Karpas-422 (cell line): ENCODE data around the gene HDAC11. TPM values are rescaled to one million over a fixed set of nuclear protein-coding genes. Genes with fewer than 3 reads are reported as not detected.
"Not testable (repeated sequence)": the region's sequence is repeated elsewhere in the genome, so short reads cannot be mapped to it uniquely, and the experiment has no call there.

ENCODE experiments used
- DNase-seq: peaks from one replicate; pipeline ENCODE4 v3.0.0-alpha.2; 2015
- H2AFZ ChIP-seq: fragments of 200-600 bp; sonication (generic); 2 replicates; pipeline ENCODE4 v1.6.1; 2014; ENCODE audit warnings: antibody characterized with exemption, low read length, mixed read lengths
- H3K27ac ChIP-seq: fragments of 200-600 bp; sonication (generic); 2 replicates; pipeline ENCODE4 v1.5.1; 2014; ENCODE audit warnings: mild to moderate bottlenecking, low read length, moderate library complexity
- H3K27me3 ChIP-seq: fragments of 200-600 bp; sonication (generic); 2 replicates; pipeline ENCODE4 v1.6.1; 2014; ENCODE audit warnings: low read length, mixed read lengths
- H3K36me3 ChIP-seq: fragments of 200-600 bp; sonication (generic); 2 replicates; pipeline ENCODE4 v1.6.1; 2014; ENCODE audit warnings: low read length, mixed read lengths; ENCODE audit not compliant: insufficient read depth
- H3K4me1 ChIP-seq: fragments of 200-600 bp; sonication (generic); 2 replicates; pipeline ENCODE4 v1.6.1; 2014; ENCODE audit warnings: mild to moderate bottlenecking, low read length, mixed read lengths
- H3K4me2 ChIP-seq: fragments of 200-600 bp; sonication (generic); 2 replicates; pipeline ENCODE4 v1.6.1; 2014; ENCODE audit warnings: low read length, low read depth, mild to moderate bottlenecking; ENCODE audit not compliant: poor library complexity, severe bottlenecking
- H3K4me3 ChIP-seq: fragments of 200-600 bp; sonication (generic); 2 replicates; pipeline ENCODE4 v1.5.1; 2014; ENCODE audit warnings: mild to moderate bottlenecking, antibody characterized with exemption, low read length, mixed read lengths
- H3K79me2 ChIP-seq: fragments of 200-600 bp; sonication (generic); 2 replicates; pipeline ENCODE4 v1.6.1; 2014; ENCODE audit warnings: mild to moderate bottlenecking, low read length, mixed read lengths
- H3K9ac ChIP-seq: fragments of 200-600 bp; sonication (generic); 2 replicates; pipeline ENCODE4 v1.6.0; 2014; ENCODE audit warnings: low read length
- H3K9me2 ChIP-seq: fragments of 200-600 bp; sonication (generic), shearing (Covaris generic); replicated peaks from 2 replicates; pipeline ENCODE4 v1.6.0; 2014; ENCODE audit warnings: mild to moderate bottlenecking, low read length, moderate library complexity; ENCODE audit not compliant: insufficient read depth
- H3K9me3 ChIP-seq: fragments of 300-700, 200-600 bp; sonication (generic); 2 replicates; pipeline ENCODE4 v1.6.1; 2014; ENCODE audit warnings: low read length, mixed read lengths
- H4K20me1 ChIP-seq: fragments of 200-600 bp; sonication (generic); 2 replicates; pipeline ENCODE4 v1.6.1; 2014; ENCODE audit warnings: mild to moderate bottlenecking, antibody characterized with exemption, low read length, low read depth; ENCODE audit not compliant: insufficient read depth
- total RNA-seq: library from RNA; depleted of rRNA; stranded (reverse); fragments of >200 nt; shearing (Covaris generic); gene quantifications from 2 replicates; pipeline ENCODE4 v1.2.3, GENCODE V29; 2014; ENCODE audit warnings: low replicate concordance

The HDAC11 gene
- total RNA-seq, 1 experiment from 2014 or later, result 1.6 TPM

- Histone ChIP-seq H3K27ac (no peak overlapping the region), H4K20me1 (no peaks in the 10 kb centered on the region), H3K79me2 (no peaks in the 10 kb centered on the region), H2AFZ (no peak overlapping the region), H3K9me2 (no peaks in the 10 kb centered on the region), H3K36me3 (no peaks in the 10 kb centered on the region), H3K4me3 (no peak overlapping the region), H3K4me1 (no peaks in the 10 kb centered on the region), H3K9me3 (no peaks in the 10 kb centered on the region), H3K4me2 (no peak overlapping the region), H3K9ac (no peak overlapping the region), H3K27me3 (no peaks in the 10 kb centered on the region)
- DNase-seq, result no peak
Observed at GRCh38 chr3:13519006-13519791, 39.1 kb downstream of the HDAC11 start.

GRCh38 chr3:13520326-13520880 lies 40.3 kb downstream of the HDAC11 start:
- Histone ChIP-seq H4K20me1 (no peaks in the 10 kb centered on the region), H3K9me3 (no peaks in the 10 kb centered on the region), H3K9ac (no peak overlapping the region), H3K4me3 (no peak overlapping the region), H3K27ac (no peak overlapping the region), H3K27me3 (no peaks in the 10 kb centered on the region), H3K79me2 (no peaks in the 10 kb centered on the region), H3K36me3 (no peaks in the 10 kb centered on the region), H3K4me2 (no peak overlapping the region), H3K4me1 (no peaks in the 10 kb centered on the region), H3K9me2 (no peaks in the 10 kb centered on the region), H2AFZ (no peak overlapping the region)
- no peak for DNase-seq

- Histone ChIP-seq H4K20me1 (no peaks in the 10 kb centered on the region), H3K36me3 (no peaks in the 10 kb centered on the region), H3K9ac (no peak overlapping the region), H3K9me2 (no peaks in the 10 kb centered on the region), H3K4me3 (no peak overlapping the region), H3K27ac (no peak overlapping the region), H2AFZ (no peak overlapping the region), H3K9me3 (no peaks in the 10 kb centered on the region), H3K79me2 (no peaks in the 10 kb centered on the region), H3K4me2 (no peak overlapping the region), H3K4me1 (no peaks in the 10 kb centered on the region), H3K27me3 (no peaks in the 10 kb centered on the region)
- no peak for DNase-seq
Observed at GRCh38 chr3:13521309-13521708, 41.2 kb downstream of the HDAC11 start.

- not testable (repeated sequence) for H3K4me2 ChIP-seq, H3K79me2 ChIP-seq, H3K9me2 ChIP-seq, H3K27me3 ChIP-seq, DNase-seq, H4K20me1 ChIP-seq, H3K27ac ChIP-seq, H3K36me3 ChIP-seq, H3K4me1 ChIP-seq, H3K4me3 ChIP-seq, H3K9ac ChIP-seq, H3K9me3 ChIP-seq, H2AFZ ChIP-seq
Observed at GRCh38 chr3:13521749-13522148, 41.6 kb downstream of the HDAC11 start.

GRCh38 chr3:13522236-13522635 lies 42.1 kb downstream of the HDAC11 start:
- Histone ChIP-seq H3K9me2 (no peaks in the 10 kb centered on the region), H2AFZ (no peak overlapping the region), H3K4me1 (no peaks in the 10 kb centered on the region), H3K36me3 (no peaks in the 10 kb centered on the region), H3K9me3 (no peaks in the 10 kb centered on the region), H3K4me2 (no peak overlapping the region), H3K27me3 (no peaks in the 10 kb centered on the region), H3K79me2 (no peaks in the 10 kb centered on the region), H4K20me1 (no peaks in the 10 kb centered on the region), H3K27ac (no peak overlapping the region), H3K4me3 (no peak overlapping the region), H3K9ac (no peak overlapping the region)
- no peak for DNase-seq

- Histone ChIP-seq H3K79me2 (no peaks in the 10 kb centered on the region), H3K27ac (no peak overlapping the region), H3K9me2 (no peaks in the 10 kb centered on the region), H3K4me3 (no peak overlapping the region), H3K36me3 (no peaks in the 10 kb centered on the region), H3K4me2 (no peak overlapping the region), H2AFZ (no peak overlapping the region), H3K9me3 (no peaks in the 10 kb centered on the region), H3K4me1 (no peaks in the 10 kb centered on the region), H3K27me3 (no peaks in the 10 kb centered on the region), H3K9ac (no peak overlapping the region), H4K20me1 (no peaks in the 10 kb centered on the region)
- no peak for DNase-seq
Observed at GRCh38 chr3:13524979-13525669, 45.0 kb downstream of the HDAC11 start.

- Histone ChIP-seq H3K27ac (no peak overlapping the region), H3K4me2 (no peak overlapping the region), H3K79me2 (no peaks in the 10 kb centered on the region), H3K36me3 (no peaks in the 10 kb centered on the region), H3K9me3 (no peaks in the 10 kb centered on the region), H3K9ac (no peak overlapping the region), H3K9me2 (no peaks in the 10 kb centered on the region), H4K20me1 (no peaks in the 10 kb centered on the region), H3K4me1 (no peaks in the 10 kb centered on the region), H2AFZ (no peak overlapping the region), H3K4me3 (no peak overlapping the region), H3K27me3 (no peaks in the 10 kb centered on the region)
- DNase-seq, result no peak
Observed at GRCh38 chr3:13525827-13526625, 45.9 kb downstream of the HDAC11 start.

GRCh38 chr3:13526626-13526949 lies 46.5 kb downstream of the HDAC11 start:
- Histone ChIP-seq H3K36me3 (no peaks in the 10 kb centered on the region), H3K4me1 (no peaks in the 10 kb centered on the region), H3K4me2 (no peak overlapping the region), H3K79me2 (no peaks in the 10 kb centered on the region), H3K9ac (no peak overlapping the region), H3K27me3 (no peaks in the 10 kb centered on the region), H3K9me3 (no peaks in the 10 kb centered on the region), H2AFZ (no peak overlapping the region), H3K27ac (no peak overlapping the region), H3K4me3 (no peak overlapping the region), H3K9me2 (no peaks in the 10 kb centered on the region), H4K20me1 (no peaks in the 10 kb centered on the region)
- no peak for DNase-seq
